ENCODE measurements around the gene GRIK5.

- TF ChIP-seq CTCF (IDR thresholded peaks at IDR 0.05) (no peak), POLR2A (IDR thresholded peaks at IDR 0.05) (no peak)
Observed at GRCh38 chr19:42037649-42038048, 32.4 kb downstream of the GRIK5 start.

Data from right lobe of liver (tissue), 4 donors.